Kidney epithelial cell (primary cell): ENCODE data around the gene CUBN. TPM values are rescaled to one million over a fixed set of nuclear protein-coding genes. Genes with fewer than 3 reads are reported as not detected.

Experiments
- DNase-seq: peaks from one replicate; pipeline ENCODE4 v3.0.0-alpha.2; 2010; ENCODE audit warnings: low read depth
- H3K27me3 ChIP-seq: 2 replicates; pipeline ENCODE4 v1.6.0; 2011; ENCODE audit warnings: low read length; ENCODE audit not compliant: control insufficient read depth, insufficient read depth
- H3K36me3 ChIP-seq: 2 replicates; pipeline ENCODE4 v1.5.1; 2011; ENCODE audit warnings: low read length; ENCODE audit not compliant: control insufficient read depth, insufficient read depth
- H3K4me3 ChIP-seq: 2 replicates; pipeline ENCODE4 v1.5.1; 2011; ENCODE audit warnings: low read depth, mild to moderate bottlenecking, control low read depth, low read length
- CTCF ChIP-seq: IDR thresholded peaks from 2 replicates; pipeline ENCODE4 v1.5.1; 2011; ENCODE audit warnings: mild to moderate bottlenecking, moderate library complexity, low read length, control low read depth, inconsistent platforms; ENCODE audit not compliant: insufficient read depth, poor library complexity, severe bottlenecking
- total RNA-seq: library from RNA; depleted of rRNA; stranded (reverse); fragments of >200 nt; gene quantifications from 2 replicates; pipeline ENCODE4 v1.2.3, GENCODE V29; 2015

The CUBN gene
- total RNA-seq, 1 donor from 2014 or later: 1.3 TPM

- Histone ChIP-seq H3K4me3 (no peak overlapping the region), H3K27me3 (no peaks in the 10 kb centered on the region), H3K36me3 (no peaks in the 10 kb centered on the region)
- no peak for DNase-seq
- no peak for TF ChIP-seq CTCF
These were observed 184.0 kb downstream of the CUBN start for GRCh38 chr10:16945593-16945992.

GRCh38 chr10:16944986-16945385, 184.6 kb downstream of the CUBN start:
- no peak for DNase-seq
- H3K36me3 ChIP-seq: no peaks in the 10 kb centered on the region
- H3K27me3 ChIP-seq: no peaks in the 10 kb centered on the region
- TF ChIP-seq CTCF: no peak
- H3K4me3 ChIP-seq: no peak overlapping the region

GRCh38 chr10:16944402-16944801, 185.2 kb downstream of the CUBN start:
- Histone ChIP-seq H3K4me3 (no peak overlapping the region), H3K36me3 (no peaks in the 10 kb centered on the region), H3K27me3 (no peaks in the 10 kb centered on the region)
- DNase-seq: no peak
- no peak for TF ChIP-seq CTCF

GRCh38 chr10:16943295-16944285, 186.0 kb downstream of the CUBN start:
- no peak overlapping the region for H3K4me3 ChIP-seq
- no peak for TF ChIP-seq CTCF
- DNase-seq: no peak
- no peaks in the 10 kb centered on the region for H3K27me3 ChIP-seq
- no peaks in the 10 kb centered on the region for H3K36me3 ChIP-seq

- Histone ChIP-seq H3K36me3 (no peaks in the 10 kb centered on the region), H3K27me3 (no peaks in the 10 kb centered on the region), H3K4me3 (no peak overlapping the region)
- DNase-seq: no peak
- TF ChIP-seq CTCF: no peak
These were observed 187.1 kb downstream of the CUBN start for GRCh38 chr10:16942381-16943078.
